DMS 273 (cell line): ENCODE measurements around the gene ZNF521.
A peak's percentile ranks its signal among the peaks of the same experiment; 100 is the strongest.

Experiments used
- DNase-seq: peaks from one replicate; lab custom pipeline; 2025; ENCODE audit not compliant: unreplicated experiment; lab: John Stamatoyannopoulos, UW

Gene ZNF521

DNA sequence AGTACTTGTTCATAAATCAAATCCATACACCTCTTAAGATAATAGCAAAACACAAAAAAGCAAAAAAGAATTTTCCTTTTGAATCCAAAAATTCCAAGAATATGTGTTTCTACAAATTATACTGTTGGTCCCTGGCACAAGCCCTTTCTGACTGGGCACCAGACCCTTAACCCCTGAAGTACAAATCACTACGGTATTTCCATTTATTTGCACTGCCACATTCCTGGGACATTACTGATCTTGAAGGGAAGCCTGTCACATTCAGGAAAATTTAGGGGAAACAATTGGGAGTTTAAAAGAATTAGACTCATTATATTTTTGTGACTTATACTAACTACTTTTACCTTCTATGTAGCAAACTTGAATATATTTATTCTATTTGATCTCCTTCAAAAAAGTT is 98.8 kb downstream of the ZNF521 start:
- no peak for DNase-seq

DNA sequence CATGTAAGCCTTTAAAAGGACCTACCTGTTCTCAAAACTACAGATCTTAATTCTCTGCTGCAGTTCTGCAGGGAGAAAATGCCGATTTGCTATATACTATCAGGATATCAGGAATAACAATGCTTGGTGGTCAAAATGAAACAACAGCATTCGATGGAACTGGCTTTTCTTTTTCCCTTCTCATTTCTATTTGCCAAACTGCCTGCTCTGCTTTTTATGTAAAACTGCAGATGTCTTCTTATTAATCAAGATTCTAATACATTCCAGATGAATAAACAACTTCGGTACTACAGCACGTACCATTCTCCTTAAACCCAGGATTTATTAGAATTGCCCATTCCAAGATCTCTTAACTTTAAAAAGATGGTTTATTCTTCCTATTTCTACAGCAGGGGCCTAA is 100.9 kb downstream of the ZNF521 start:
- no peak for DNase-seq

DNA sequence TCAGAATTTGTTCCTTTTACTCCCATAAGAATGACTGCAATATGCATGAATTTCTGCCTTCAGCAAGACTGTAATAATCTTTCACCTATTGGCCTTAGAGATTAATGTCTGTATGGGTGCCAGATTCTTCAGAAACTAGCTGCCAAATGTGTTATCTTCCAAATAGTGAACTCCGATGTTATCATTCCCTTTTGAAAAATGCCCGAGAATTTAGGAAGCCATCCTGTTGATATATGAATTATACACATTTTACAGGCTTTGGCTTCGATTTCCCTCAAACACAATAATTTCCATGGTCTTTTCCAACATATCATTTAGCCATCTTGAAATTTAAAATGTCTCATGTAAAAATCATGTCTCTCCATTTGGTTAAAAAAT is 101.5 kb downstream of the ZNF521 start:
- DNase-seq, result no peak

- DNase-seq, result no peak
These were observed 103.2 kb downstream of the ZNF521 start for GRCh38 chr18:25248755-25249154.

- no peak for DNase-seq
These were observed 104.2 kb downstream of the ZNF521 start for GRCh38 chr18:25247725-25248124.

- DNase-seq, result no peak
These were observed 106.9 kb downstream of the ZNF521 start for GRCh38 chr18:25244924-25245698.

- DNase-seq, result no peak
These were observed 107.8 kb downstream of the ZNF521 start for GRCh38 chr18:25244170-25244569.

- DNase-seq, result no peak
These were observed 108.2 kb downstream of the ZNF521 start for GRCh38 chr18:25243754-25244153.

DNA sequence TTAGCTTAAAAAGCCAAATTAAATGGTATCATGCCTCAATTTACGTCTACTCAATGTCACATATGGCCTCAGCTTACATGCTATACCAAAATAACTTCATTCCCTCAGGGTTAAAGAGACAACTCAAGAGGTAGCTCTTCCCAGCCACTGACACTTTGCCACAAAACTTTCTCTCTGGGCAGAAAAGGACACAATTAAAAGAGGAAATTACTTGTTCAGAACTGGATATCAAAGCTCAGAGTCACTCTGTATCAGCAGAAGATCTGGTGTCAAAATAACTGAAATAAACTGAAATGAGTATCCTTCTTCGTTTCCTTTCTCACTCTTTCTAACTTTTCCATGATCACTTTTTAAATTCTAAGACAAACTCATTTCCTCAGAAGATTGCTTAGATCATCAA is 108.7 kb downstream of the ZNF521 start:
- no peak for DNase-seq

DNA sequence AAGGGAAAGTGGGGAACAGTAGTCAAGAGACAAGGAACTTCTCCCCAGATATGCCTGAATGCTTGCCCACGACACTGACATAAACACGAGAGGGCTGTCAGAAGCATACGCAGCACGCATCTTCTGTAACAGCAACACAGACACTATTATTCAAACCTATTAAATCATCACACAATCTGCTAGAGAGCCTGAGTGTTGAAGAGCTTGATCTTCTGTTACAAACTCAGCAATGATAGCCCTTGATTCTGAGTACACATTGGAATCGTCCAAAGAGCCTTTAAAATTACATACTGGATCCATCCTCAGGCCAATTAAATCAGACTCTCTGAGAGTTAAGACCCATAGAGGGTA is 111.6 kb downstream of the ZNF521 start:
- DNase-seq, result no peak

DNA sequence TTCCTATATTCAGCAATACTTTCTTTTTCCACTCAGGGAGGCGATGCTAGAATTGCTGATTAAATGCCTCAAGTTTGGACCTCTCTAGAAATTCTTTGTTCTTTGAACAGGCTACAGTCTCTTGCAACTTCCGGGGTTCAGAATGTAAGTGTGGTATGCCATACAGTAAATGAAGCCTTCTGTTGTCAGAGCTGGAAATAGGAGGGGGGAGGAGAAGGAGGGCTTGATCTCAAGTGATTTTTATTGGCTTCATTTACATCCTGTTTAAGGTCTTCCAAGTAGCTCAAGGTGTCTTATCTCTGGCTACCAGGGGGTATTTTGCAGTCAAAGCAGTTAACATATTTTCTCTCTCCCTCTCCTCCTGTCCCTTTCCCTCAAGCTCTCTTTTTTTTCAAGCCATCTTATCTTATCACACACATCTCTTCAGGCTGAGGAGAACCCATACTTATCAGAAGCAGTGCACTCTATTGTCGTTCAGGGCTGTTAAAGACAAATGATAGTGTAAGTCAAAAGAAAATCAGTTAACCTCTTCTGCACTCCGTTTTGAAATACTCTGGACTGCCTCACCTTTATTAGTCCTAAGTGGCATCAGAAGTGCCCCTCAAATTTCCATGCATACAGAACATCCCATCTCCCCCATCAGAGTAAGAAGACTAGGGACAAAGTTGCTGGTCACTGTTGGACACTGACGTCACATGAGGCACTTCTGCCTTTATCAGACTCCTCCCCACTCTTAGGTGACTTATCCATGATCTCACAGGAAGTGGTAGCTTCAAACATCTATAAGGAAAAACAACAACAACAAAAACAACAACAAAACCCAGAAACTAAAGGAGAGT is 112.2 kb downstream of the ZNF521 start:
- DNase-seq, result peak; percentile 31

DNA sequence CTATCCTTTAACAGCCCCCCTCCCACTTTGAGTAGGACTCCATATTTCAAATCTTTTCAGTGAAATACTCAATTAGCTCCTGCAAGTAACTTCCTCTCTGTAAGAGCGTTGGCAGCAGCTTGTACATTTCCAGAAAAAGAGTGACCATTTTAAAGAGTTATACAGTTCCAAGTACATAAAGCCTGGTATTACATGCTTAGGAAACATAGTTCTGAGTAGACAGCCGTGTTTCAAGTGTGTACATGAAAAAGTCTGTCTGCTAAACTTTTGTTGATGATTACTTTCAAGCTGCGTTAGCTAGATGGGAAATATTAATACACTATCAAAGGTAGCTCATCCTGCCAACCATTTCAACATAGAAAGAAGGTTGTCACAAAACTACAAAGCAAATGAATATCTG is 112.8 kb downstream of the ZNF521 start:
- DNase-seq, result no peak

DNA sequence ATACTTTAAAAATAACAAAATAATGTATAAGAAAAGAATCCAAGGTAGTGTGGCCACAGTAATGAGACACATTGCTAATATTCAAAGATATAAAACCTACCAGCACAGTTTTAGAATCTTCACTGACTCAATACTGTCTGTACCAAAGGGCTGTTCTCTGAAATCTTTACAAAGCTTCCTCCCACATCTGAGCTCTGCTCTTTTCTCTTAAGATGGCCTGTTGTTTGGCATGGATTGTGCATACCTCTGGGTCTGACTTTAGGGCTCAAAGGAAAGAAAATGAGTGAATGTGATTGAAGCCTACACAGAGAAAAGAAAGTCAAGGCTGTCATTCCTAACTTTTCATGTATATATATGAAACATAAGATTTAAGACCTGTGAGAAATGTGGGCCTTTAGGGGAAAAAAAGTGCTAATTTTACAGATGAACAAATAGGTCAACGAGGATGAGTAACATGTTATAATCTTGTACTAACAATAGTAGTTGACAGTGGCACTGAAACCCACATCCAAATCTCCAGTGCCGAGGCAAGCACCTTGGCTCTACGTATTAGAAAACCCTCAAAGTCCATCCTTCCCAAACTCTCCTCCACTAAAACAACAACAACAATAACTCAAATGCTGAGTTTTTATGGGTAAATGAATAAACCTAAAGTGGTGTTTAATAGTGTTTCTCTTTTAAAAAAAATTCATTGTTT is 114.2 kb downstream of the ZNF521 start:
- no peak for DNase-seq

DNA sequence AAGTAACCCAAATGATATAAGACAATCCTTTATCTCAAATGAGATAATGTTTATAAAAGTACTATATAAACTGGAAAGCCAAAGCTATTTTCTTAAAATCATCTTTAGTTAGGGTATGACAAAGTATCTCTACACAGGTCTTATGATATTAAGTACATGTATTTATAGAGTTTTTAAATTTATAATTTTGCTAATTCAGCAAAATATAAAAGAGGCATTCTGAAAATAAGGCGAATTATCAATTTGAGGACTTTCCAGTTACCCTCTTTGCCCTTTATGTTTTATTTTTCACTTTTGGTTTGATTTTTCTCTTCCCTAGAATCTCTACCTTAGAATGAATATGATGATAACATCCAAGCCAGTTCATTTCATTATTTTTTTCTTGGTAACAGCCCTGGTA is 115.2 kb downstream of the ZNF521 start:
- no peak for DNase-seq

DNA sequence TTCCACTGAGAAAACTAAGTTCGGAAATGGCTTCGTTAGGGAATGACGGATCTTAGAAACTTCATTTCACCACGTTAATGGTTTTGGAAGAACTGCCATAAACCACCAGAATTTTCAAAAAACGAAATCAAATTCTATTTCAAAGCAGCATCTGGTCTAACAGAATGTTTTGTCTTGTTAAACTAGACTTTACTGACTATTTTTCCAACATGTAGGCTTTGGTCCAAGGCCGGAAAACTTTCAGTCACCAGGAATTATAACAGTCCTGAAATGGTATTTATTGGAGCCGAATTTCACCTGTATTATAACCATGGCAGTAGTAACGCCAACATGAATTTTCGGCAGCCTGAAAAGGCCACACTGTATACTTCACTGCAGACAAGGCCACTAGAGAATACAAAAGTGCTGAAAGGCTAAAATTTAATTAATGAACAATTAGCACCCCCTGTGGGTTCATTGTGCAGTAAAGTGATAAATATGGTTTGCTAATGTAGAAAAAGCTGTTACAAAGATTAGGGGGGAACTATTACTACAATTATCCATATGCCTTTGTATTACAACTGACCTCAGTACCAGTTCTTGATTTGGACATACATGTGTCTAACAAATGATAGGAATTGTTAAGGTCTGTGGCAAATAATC is 116.4 kb downstream of the ZNF521 start:
- peak; percentile 43 for DNase-seq

DNA sequence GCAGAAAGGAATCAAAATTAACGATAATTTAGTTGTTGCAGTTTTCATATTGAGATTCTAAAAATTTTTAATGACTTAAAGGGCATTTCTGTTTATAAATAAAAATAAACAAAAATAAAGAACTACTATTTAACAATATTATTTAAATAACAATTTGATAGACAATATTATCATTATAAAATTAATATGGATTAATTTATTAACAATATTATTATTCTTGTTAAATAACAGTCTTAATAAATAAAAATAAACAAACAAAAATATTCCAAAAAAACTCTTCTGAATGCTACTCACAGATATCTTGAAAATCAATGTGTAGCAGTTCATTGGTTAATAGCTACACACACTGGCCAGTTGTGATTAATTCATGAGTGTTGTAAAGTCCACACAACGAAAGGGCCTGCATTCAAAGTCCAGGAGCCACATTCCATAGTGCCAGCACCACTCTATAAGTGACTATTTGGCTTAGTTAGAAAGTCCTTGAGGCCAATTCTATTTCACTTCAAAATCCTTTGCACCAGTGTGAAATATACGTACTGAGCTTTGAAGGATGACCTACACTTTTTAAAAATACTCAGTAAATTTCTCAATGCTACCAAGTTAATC is 117.1 kb downstream of the ZNF521 start:
- DNase-seq, result no peak

DNA sequence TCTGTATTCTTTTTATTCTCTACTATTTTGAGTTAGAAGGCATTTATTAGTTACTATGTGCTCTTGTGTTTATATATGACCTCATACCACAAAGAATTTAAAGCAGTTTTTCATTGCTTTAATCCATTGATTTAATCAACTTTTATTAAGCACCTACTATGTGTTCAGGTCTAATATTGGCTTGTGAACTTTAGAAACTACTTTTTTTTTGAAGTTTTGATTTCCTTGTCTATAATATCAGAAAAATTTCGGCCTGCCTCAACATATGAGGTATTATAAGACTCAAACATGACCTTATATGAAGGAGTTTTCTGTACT is 117.7 kb downstream of the ZNF521 start:
- no peak for DNase-seq

GRCh38 chr18:25233528-25234321 is 118.2 kb downstream of the ZNF521 start:
- DNase-seq, result peak; percentile 75

DNA sequence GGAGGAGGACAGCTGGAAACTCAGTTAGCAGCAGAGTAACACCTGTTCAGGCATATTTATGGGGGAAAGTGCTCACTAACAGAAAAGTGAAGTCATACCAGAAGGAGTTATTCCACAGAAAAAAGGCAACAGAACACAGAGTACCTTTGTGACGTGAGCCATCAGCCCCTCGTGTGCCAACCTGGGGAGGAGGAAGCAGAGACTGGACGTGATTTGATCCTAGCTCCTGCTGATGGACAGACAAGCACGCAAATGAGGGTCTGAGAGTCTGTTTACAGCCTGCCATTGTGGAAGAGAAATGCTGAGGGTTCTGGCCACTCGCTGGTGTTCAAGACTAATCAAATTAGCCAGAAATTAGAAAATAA is 120.7 kb downstream of the ZNF521 start:
- DNase-seq, result peak; percentile 93

DNA sequence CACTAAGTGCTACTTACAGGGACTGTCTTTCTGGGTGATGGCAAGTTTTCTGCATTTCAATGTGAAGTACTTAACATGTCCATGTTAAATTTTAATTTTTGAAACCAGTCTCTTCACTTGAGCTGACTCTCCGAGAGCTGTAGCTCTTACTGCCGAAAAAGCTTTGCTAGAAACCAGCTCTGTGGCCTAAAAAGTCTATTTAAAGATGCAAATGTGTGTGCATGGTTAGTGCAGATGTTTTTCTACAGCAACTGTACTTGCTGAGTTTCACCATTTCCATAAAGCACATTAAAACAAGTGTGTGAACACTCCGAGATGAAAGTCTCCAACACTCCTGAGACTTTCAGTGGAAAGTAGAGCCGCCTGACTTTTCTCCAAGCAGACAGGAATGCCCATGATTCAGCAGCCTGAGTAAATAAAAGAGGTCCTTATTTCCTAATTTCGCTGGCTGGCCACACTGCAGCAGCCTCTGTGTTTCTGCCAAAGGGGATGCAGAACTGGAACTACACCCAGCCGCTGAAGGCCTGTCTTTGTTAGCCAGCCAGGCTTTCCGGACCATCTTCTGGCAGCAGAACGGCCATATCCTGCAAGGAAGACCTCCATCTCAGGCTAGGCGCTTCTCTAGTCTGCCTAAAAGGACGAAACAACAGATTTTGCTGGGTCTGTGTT is 121.2 kb downstream of the ZNF521 start:
- DNase-seq, result no peak
